ENCODE results near the gene KLF7. TPM values are rescaled to one million over a fixed set of nuclear protein-coding genes. Genes with fewer than 3 reads are reported as not detected.

Gene KLF7
- polyA plus RNA-seq, 3 donors: 9.4 to 40.7 (median 10.3) TPM

GRCh38 chr2:207040696-207041095 is 125.1 kb downstream of the KLF7 start:
- TF ChIP-seq CTCF (IDR thresholded peaks at IDR 0.05): no peak

GRCh38 chr2:207039225-207039624 is 126.5 kb downstream of the KLF7 start:
- H3K4me3 Mint-ChIP-seq: no peak overlapping the region
- peaks cover 2 to 8% (median 3%) of the 10 kb centered on the region in 3 donors for H3K27me3 Mint-ChIP-seq (ENCODE audit: low read depth in 3 of 3)
- no peak for DNase-seq
- H3K36me3 Mint-ChIP-seq: no peaks in the 10 kb centered on the region
- Histone ChIP-seq H3K9ac (ENCODE audit: insufficient read depth, low read length, poor library complexity, severe bottlenecking) (no peak overlapping the region), H3K27me3 (ENCODE audit: control insufficient read depth in 2 of 2, insufficient read depth in 2 of 2, low read length in 2 of 2) (no peaks in the 10 kb centered on the region), H3K4me2 (replicated peaks; ENCODE audit: extremely low read depth, low read length, poor library complexity, severe bottlenecking) (no peak overlapping the region), H3K36me3 (replicated peaks in 1 of 2; ENCODE audit: control insufficient read depth in 1 of 2, insufficient read depth in 2 of 2, low read length in 2 of 2) (no peaks in the 10 kb centered on the region), H4K20me1 (ENCODE audit: insufficient read depth, low read length) (no peaks in the 10 kb centered on the region), H3K9me3 (replicated peaks in 1 of 2; ENCODE audit: control insufficient read depth in 1 of 2, insufficient read depth in 1 of 2, low read length in 2 of 2) (no peaks in the 10 kb centered on the region), H2AFZ (ENCODE audit: insufficient read depth, low read depth, low read length, poor library complexity, severe bottlenecking) (no peak overlapping the region), H3K4me1 (ENCODE audit: control insufficient read depth in 1 of 2, insufficient read depth in 2 of 2, low read length in 2 of 2) (no peaks in the 10 kb centered on the region), H3K27ac (ENCODE audit: low read depth in 1 of 2, low read length in 2 of 2) (no peak overlapping the region), H3K4me3 (replicated peaks in 1 of 3; ENCODE audit: low read depth in 2 of 3, low read length in 3 of 3) (no peak overlapping the region), H3K79me2 (ENCODE audit: insufficient read depth, low read length) (no peaks in the 10 kb centered on the region)
- 57% methylated on average over 3 of the region's 4 CpGs for WGBS (ENCODE audit: insufficient coverage)
- H3K9me3 Mint-ChIP-seq: peaks cover 0 to 2% (median 0%) of the 10 kb centered on the region in 7 donors
- H3K4me1 Mint-ChIP-seq: peaks cover 13% of the 10 kb centered on the region
- no peak for TF ChIP-seq CTCF (IDR thresholded peaks at IDR 0.05)
- intact Hi-C loops (cut with micrococcal nuclease): no loop called here
- no peak overlapping the region for H3K27ac Mint-ChIP-seq

More at GRCh38 chr2:207040696-207041095, 125.1 kb downstream of the KLF7 start:
- no peaks in the 10 kb centered on the region for H4K20me1 ChIP-seq (ENCODE audit: insufficient read depth, low read length)
- H3K4me3 Mint-ChIP-seq: no peak overlapping the region
- H3K4me3 ChIP-seq (replicated peaks in 1 of 3; ENCODE audit: low read depth in 2 of 3, low read length in 3 of 3): no peak overlapping the region
- H3K9ac ChIP-seq (ENCODE audit: insufficient read depth, low read length, poor library complexity, severe bottlenecking): no peak overlapping the region
- no peaks in the 10 kb centered on the region for H3K9me3 ChIP-seq (replicated peaks in 1 of 2; ENCODE audit: control insufficient read depth in 1 of 2, insufficient read depth in 1 of 2, low read length in 2 of 2)
- H3K4me1 Mint-ChIP-seq: peaks cover 13% of the 10 kb centered on the region
- H3K4me1 ChIP-seq (ENCODE audit: control insufficient read depth in 1 of 2, insufficient read depth in 2 of 2, low read length in 2 of 2): no peaks in the 10 kb centered on the region
- H3K79me2 ChIP-seq (ENCODE audit: insufficient read depth, low read length): no peaks in the 10 kb centered on the region
- intact Hi-C loops (cut with micrococcal nuclease): no loop called here
- H3K9me3 Mint-ChIP-seq: peaks cover 0 to 2% (median 0%) of the 10 kb centered on the region in 7 donors
- H2AFZ ChIP-seq (ENCODE audit: insufficient read depth, low read depth, low read length, poor library complexity, severe bottlenecking): no peak overlapping the region
- H3K27me3 ChIP-seq (ENCODE audit: control insufficient read depth in 2 of 2, insufficient read depth in 2 of 2, low read length in 2 of 2): no peaks in the 10 kb centered on the region
- no peak overlapping the region for H3K4me2 ChIP-seq (replicated peaks; ENCODE audit: extremely low read depth, low read length, poor library complexity, severe bottlenecking)
- H3K36me3 ChIP-seq (replicated peaks in 1 of 2; ENCODE audit: control insufficient read depth in 1 of 2, insufficient read depth in 2 of 2, low read length in 2 of 2): no peaks in the 10 kb centered on the region
- 17% methylated on average over 7 of the region's 9 CpGs for WGBS (ENCODE audit: insufficient coverage)
- H3K27me3 Mint-ChIP-seq (ENCODE audit: low read depth in 3 of 3): peaks cover 2 to 8% (median 3%) of the 10 kb centered on the region in 3 donors
- peak in 1 of 3 donors; percentile 18 for DNase-seq
- H3K27ac ChIP-seq (ENCODE audit: low read depth in 1 of 2, low read length in 2 of 2): no peak overlapping the region
- H3K36me3 Mint-ChIP-seq: no peaks in the 10 kb centered on the region
- peak overlapping the region in 1 of 7 donors; percentile 7 for H3K27ac Mint-ChIP-seq

Data from CD14-positive monocyte (primary cell).